B cell (primary cell): ENCODE data around the gene THSD4. TPM values are rescaled to one million over a fixed set of nuclear protein-coding genes. Genes with fewer than 3 reads are reported as not detected.

Source experiments
- ATAC-seq: fragments of 200-7000 bp; cut with Tn5 transposase; one replicate; pipeline ENCODE4 v1.10.0; 2021; ENCODE audit warnings: low read depth, mild to moderate bottlenecking, moderate number of reproducible peaks, moderate library complexity
- CTCF ChIA-PET: fragments of 350-600 bp; sonication (Branson Sonifier 250); formaldehyde crosslinking; loops from one replicate; lab custom pipeline; 2021; ENCODE audit warnings: antibody characterized with exemption, inconsistent platforms; lab: Charles Lee
- POLR2A ChIA-PET: fragments of 350-600 bp; sonication (Branson Sonifier 250); formaldehyde crosslinking; loops from one replicate; lab custom pipeline; 2021; ENCODE audit warnings: antibody characterized with exemption; lab: Charles Lee
- DNase-seq: peaks from one replicate; pipeline ENCODE4 v3.0.0; 2013
- H2AFZ ChIP-seq: 2 replicates; pipeline ENCODE4 v1.6.1; 2012; ENCODE audit warnings: mild to moderate bottlenecking, low read depth, low read length; ENCODE audit not compliant: insufficient read depth, poor library complexity, severe bottlenecking
- H3K27ac ChIP-seq, 2 donors: 1 replicate in 1 of 2; 2 replicates in 1 of 2; pipeline ENCODE4 v1.5.1; 2012 to 2013; ENCODE audit warnings: low read length in 2 of 2, mild to moderate bottlenecking in 2 of 2, moderate library complexity in 1 of 2
- H3K27me3 ChIP-seq, 4 experiments: fragments of 200-600 bp in 1 of 4; sonication (generic) in 1 of 4; replicated peaks in 1 of 4; 1 replicate in 2 of 4; 2 replicates in 2 of 4; pipeline versions ENCODE4 v1.6.1 to v1.7.0; 2013 to 2016; ENCODE audit warnings: low read length in 3 of 4, mild to moderate bottlenecking in 2 of 4, mixed read lengths in 1 of 4, moderate library complexity in 1 of 4; ENCODE audit not compliant: insufficient read depth in 4 of 4, control insufficient read depth in 3 of 4; ENCODE audit errors: control extremely low read depth in 1 of 4
- H3K36me3 ChIP-seq, 2 experiments: replicated peaks in 1 of 2; 1 replicate in 1 of 2; 2 replicates in 1 of 2; pipeline versions ENCODE4 v1.6.1 to v1.7.1; 2013; ENCODE audit warnings: low read length in 1 of 2; ENCODE audit not compliant: insufficient read depth in 2 of 2, control insufficient read depth in 1 of 2; ENCODE audit errors: control extremely low read depth in 1 of 2, extremely low read depth in 1 of 2
- H3K4me1 ChIP-seq, 2 donors: fragments of 200-600 bp in 1 of 2; sonication (generic) in 1 of 2; 1 replicate in 1 of 2; 2 replicates in 1 of 2; pipeline versions ENCODE4 v1.5.1 to v1.6.1; 2013 to 2017; ENCODE audit warnings: low read length in 2 of 2; ENCODE audit not compliant: control insufficient read depth in 2 of 2, insufficient read depth in 2 of 2
- H3K4me2 ChIP-seq: replicated peaks from 2 replicates; pipeline ENCODE3; 2012; ENCODE audit warnings: mild to moderate bottlenecking, low read depth, low read length; ENCODE audit not compliant: poor library complexity, severe bottlenecking
- H3K4me3 ChIP-seq, 5 experiments: fragments of 200-600 bp in 1 of 5; sonication (generic) in 1 of 5; 1 replicate in 3 of 5; 2 replicates in 2 of 5; pipeline versions ENCODE4 v1.5.1 to v1.7.0; 2011 to 2016; ENCODE audit warnings: low read length in 4 of 5, mild to moderate bottlenecking in 4 of 5, low read depth in 2 of 5, control low read depth in 1 of 5, moderate library complexity in 1 of 5; ENCODE audit not compliant: insufficient read depth in 1 of 5; ENCODE audit errors: control extremely low read depth in 1 of 5, extremely low read depth in 1 of 5
- H3K79me2 ChIP-seq: fragments of 200-600 bp; sonication (generic); one replicate; pipeline ENCODE4 v1.6.0; 2016; ENCODE audit warnings: low read length; ENCODE audit not compliant: control insufficient read depth, insufficient read depth
- H3K9ac ChIP-seq: fragments of 200-600 bp; sonication (generic); 2 replicates; pipeline ENCODE4 v1.6.1; 2017; ENCODE audit warnings: mild to moderate bottlenecking, low read length, moderate library complexity
- H3K9me3 ChIP-seq, 3 donors: one replicate each; pipeline versions ENCODE4 v1.6.1 to v1.7.1; 2013; ENCODE audit warnings: low read length in 2 of 3; ENCODE audit not compliant: control insufficient read depth in 2 of 3, insufficient read depth in 1 of 3; ENCODE audit errors: control extremely low read depth in 1 of 3
- H4K20me1 ChIP-seq: 2 replicates; pipeline ENCODE4 v1.6.0; 2012; ENCODE audit warnings: mild to moderate bottlenecking, low read length; ENCODE audit not compliant: insufficient read depth, control insufficient read depth, poor library complexity, severe bottlenecking
- H3K27ac Mint-ChIP-seq: one replicate; pipeline ENCODE4 v1.8.0; 2021; ENCODE audit warnings: mixed read lengths
- H3K27me3 Mint-ChIP-seq: one replicate; pipeline ENCODE4 v1.8.0; 2021; ENCODE audit warnings: mixed read lengths
- H3K4me1 Mint-ChIP-seq: one replicate; pipeline ENCODE4 v1.8.0; 2021; ENCODE audit warnings: mixed read lengths
- H3K4me3 Mint-ChIP-seq: one replicate; pipeline ENCODE4 v1.8.0; 2021; ENCODE audit warnings: mixed read lengths
- H3K9me3 Mint-ChIP-seq: one replicate; pipeline ENCODE4 v1.8.0; 2022; ENCODE audit warnings: mixed read lengths; ENCODE audit not compliant: insufficient read depth
- CTCF ChIP-seq: fragments of 200-600 bp; IDR thresholded peaks from one replicate; pipeline ENCODE4 v1.8.0; 2022; ENCODE audit warnings: antibody characterized with exemption, mild to moderate bottlenecking
- EZH2 ChIP-seq: IDR thresholded peaks from 2 replicates; pipeline ENCODE4 v1.6.1; 2012; ENCODE audit warnings: borderline replicate concordance, low read depth, mild to moderate bottlenecking, moderate library complexity, low read length; ENCODE audit not compliant: insufficient read depth, poor library complexity, severe bottlenecking
- WGBS: methylation state at CpG from one replicate; pipeline ENCODE4 v1.1.5; 2013; ENCODE audit warnings: missing lambda C conversion rate; ENCODE audit not compliant: insufficient coverage; 5-methylcytosine and 5-hydroxymethylcytosine counted together
- intact Hi-C: fragments of 100-400 bp; cut with micrococcal nuclease; formaldehyde crosslinking; loops from one replicate; pipeline ENCODE4 v1.10.0; 2022
- polyA plus RNA-seq: library from polyadenylated mRNA; depleted of rRNA; stranded (reverse); fragments of >200 nt; gene quantifications from 2 replicates; pipeline ENCODE4 v1.2.3, GENCODE V29; 2012
- total RNA-seq, 2 donors: library from RNA; stranded (reverse); fragments of 120-200 nt in 1 of 2; gene quantifications; 1 replicate in 1 of 2; 2 replicates in 1 of 2; pipeline versions ENCODE4 v1.2.3 to v1.2.4, GENCODE V29; 2013 to 2022

The THSD4 gene
- total and polyA plus RNA-seq, 2 donors (not counting 1 experiment from before 2014, with no cell fraction given) = not detected

GRCh38 chr15:71698030-71698429 is 582.8 kb downstream of the THSD4 start:
- Histone ChIP-seq H3K4me2 (no peak overlapping the region), H3K9ac (no peak overlapping the region), H4K20me1 (no peaks in the 10 kb centered on the region), H3K36me3 (no peaks in the 10 kb centered on the region), H3K4me1 (no peaks in the 10 kb centered on the region), H3K27ac (no peak overlapping the region), H3K9me3 (peaks cover 0 to 5% (median 0%) of the 10 kb centered on the region in 3 donors), H3K79me2 (no peaks in the 10 kb centered on the region), H3K4me3 (no peak overlapping the region), H3K27me3 (peaks cover 0 to 14% (median 0%) of the 10 kb centered on the region in 4 experiments), H2AFZ (no peak overlapping the region)
- TF ChIP-seq EZH2 = no peak
- TF ChIP-seq CTCF = no peak
- DNase-seq (no peak), ATAC-seq (no peak)
- Mint-ChIP-seq H3K4me1 (no peaks in the 10 kb centered on the region), H3K27me3 (peaks cover 24% of the 10 kb centered on the region), H3K9me3 (no peaks in the 10 kb centered on the region), H3K27ac (no peak overlapping the region), H3K4me3 (no peak overlapping the region)
- CTCF ChIA-PET = no interaction called here
- intact Hi-C loops = no loop called here
- WGBS = 82% methylated on average over 2 of the region's 3 CpGs
- POLR2A ChIA-PET = no interaction called here

- Histone ChIP-seq H4K20me1 (no peaks in the 10 kb centered on the region), H3K79me2 (no peaks in the 10 kb centered on the region), H3K4me2 (no peak overlapping the region), H3K4me1 (no peaks in the 10 kb centered on the region), H3K27ac (no peak overlapping the region), H3K27me3 (peaks cover 0 to 11% (median 0%) of the 10 kb centered on the region in 4 experiments), H3K4me3 (no peak overlapping the region), H2AFZ (no peak overlapping the region), H3K9me3 (peaks cover 0 to 9% (median 0%) of the 10 kb centered on the region in 3 donors), H3K36me3 (no peaks in the 10 kb centered on the region), H3K9ac (no peak overlapping the region)
- no peak for ATAC-seq
- Mint-ChIP-seq H3K27ac (no peak overlapping the region), H3K4me1 (no peaks in the 10 kb centered on the region), H3K27me3 (peaks cover 22% of the 10 kb centered on the region), H3K9me3 (no peaks in the 10 kb centered on the region), H3K4me3 (no peak overlapping the region)
- no CpG with 5 or more reads among the region's 1 CpG for WGBS
- DNase-seq = no peak
- CTCF ChIA-PET = no interaction called here
- TF ChIP-seq CTCF = no peak
- no peak for TF ChIP-seq EZH2
- intact Hi-C loops = no loop called here
- POLR2A ChIA-PET = no interaction called here
Measured at GRCh38 chr15:71698742-71699141, 583.5 kb downstream of the THSD4 start.
